GM19324 (cell line): ENCODE measurements around the gene CPN2.

Experiments used
- ATAC-seq: cut with Tn5 transposase; IDR thresholded peaks from one replicate; pipeline ENCODE4 v1.9.1; 2021; ENCODE audit warnings: mild to moderate bottlenecking, moderate library complexity; ENCODE audit not compliant: unreplicated experiment, low FRiP score

CPN2 gene

DNA sequence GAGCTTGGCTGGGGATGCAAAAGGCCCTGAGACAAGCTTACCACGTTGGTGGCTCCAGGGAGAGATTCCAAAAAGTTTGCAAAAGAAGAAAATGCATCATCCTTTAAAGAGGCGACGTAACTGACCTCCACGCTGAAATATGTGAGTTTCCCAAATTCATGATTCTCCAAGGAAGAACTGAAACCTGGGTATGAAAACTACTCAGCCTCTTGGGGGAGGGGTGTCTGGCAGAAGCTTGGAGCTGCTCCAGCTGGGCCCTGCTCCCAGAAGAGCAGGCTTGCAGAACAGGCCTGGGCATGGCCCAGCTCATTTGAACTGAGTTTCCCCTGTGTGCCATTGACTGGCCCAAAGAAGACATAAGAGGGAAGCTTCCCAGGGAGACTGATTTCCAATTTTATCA lies 20.5 kb downstream of the CPN2 start:
- ATAC-seq: no peak

GRCh38 chr3:194330160-194330559 lies 21.0 kb downstream of the CPN2 start:
- ATAC-seq: no peak

DNA sequence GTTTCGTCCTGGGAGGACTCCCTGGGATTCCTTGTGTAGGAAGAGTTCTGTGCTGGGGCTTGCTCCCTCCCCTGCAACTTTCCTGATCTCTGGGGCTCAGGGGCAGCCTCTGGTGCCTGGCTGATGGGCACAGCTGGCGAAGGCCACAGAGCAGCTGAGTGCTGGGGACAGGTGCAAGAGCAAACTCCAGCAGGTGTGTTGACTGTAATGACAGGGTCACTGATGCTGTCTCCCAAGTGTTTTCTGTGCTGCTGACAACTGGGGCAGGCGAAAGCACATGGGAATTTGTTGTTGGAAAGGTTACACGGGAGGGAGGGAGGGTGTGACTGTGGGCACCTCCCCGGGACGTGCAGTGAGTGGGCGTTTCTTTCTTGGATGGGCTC lies 21.6 kb downstream of the CPN2 start:
- ATAC-seq: no peak

GRCh38 chr3:194328942-194329582 lies 22.1 kb downstream of the CPN2 start:
- ATAC-seq: no peak

DNA sequence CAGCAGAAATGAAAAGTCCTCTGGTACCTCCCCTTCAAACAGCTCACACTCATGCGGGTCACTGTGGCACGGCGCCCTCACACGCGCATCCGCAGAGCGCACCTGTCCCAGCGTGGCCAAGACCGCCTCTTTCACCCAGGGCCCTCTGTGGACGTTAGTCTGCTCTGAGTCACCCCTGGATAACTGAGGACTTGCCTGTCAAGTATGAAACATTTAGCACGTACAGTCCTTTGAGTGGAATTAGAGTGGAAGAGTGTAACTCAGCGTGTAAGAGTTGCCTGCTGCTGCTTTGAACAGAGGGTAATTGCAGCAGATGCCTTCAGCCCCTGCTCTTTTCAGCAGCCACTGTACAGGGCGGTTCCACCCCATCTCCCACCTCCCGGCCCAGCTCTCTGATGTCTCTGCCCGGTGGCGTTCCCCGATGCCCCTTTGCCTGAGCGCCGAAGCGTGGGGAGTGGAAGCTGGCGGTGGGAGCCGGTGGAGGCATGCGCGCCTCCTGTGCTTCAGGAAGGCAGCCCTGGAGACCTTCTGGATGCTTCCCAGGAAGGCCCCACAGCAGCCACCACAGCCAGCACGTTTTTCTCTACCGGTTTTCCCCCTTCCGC lies 23.0 kb downstream of the CPN2 start:
- ATAC-seq: no peak

- ATAC-seq: no peak
These were observed 23.7 kb downstream of the CPN2 start for GRCh38 chr3:194327218-194328052.

DNA sequence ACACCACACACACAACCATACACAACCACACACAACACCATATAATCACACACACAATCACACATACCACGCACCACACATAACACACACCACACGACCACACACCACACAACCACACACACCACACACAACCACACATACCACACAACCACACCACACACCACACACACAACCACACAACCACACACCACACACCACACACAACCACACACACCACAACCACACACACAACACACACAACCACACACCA lies 24.2 kb downstream of the CPN2 start:
- ATAC-seq: no peak

DNA sequence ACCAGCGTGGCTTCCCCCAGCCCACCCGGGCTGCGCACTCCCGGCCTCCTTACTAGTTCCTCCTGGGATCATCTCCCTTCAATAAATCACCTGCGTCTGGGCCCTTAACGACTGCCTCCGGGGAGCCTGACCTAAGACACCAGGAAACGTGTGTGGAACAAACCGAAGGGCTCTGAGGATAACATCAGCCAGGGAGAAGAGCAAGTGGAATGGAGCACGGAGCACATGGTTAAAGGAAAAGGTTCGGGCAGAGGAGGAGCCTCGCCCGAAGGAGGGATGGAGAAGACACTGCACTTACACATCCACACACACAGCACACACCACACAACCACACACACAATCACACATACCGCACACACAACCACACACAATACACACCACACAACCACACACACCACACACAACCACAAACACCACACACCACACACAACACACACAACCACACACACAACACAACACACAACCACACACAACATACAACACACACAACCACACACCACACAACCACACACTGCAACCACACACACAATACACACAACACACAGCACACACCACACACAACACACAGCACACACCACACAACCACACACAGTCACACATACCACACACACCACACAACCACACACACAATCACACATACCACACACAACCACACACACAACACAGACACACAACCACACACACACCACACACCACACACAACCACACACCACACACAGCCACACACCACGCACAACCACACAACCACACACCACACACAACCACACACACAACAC lies 24.7 kb downstream of the CPN2 start:
- ATAC-seq: no peak

DNA sequence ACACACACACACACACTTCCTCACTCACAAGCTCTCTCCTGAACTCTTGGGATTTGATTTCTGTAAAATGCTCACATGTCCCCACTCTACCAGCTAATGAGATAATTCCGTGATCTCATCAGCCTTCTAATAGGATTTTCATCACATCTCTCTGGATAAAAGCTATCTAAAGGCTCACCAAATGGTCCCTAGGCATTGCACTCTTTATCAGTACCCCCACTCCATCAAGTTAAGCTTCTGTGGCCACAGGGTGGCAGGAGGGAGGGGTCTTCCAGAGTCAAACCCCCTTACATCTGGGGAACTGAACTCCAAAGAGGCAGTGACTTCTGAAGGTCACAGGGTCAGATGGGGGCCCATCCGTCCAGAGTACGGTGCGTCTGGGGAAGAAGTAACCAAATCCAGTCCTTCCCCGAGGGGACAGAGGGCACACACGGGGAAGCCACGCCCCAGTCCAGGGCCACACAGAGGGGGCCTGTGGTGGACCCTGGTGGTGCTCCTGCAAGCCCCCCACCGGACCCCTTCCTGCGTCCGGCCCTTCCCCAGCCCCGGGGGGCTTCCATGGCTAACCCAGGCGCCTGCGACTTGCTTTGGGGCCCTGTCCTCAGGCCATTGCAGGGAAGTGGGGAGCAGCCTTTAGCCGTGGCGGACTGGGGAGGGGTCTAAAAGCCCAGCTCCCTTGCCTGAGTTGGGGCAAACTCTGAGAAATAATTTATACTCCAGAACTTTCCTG lies 25.5 kb downstream of the CPN2 start:
- ATAC-seq: no peak

- ATAC-seq: no peak
These were observed 26.3 kb downstream of the CPN2 start for GRCh38 chr3:194324823-194325327.

GRCh38 chr3:194323785-194324735 lies 27.1 kb downstream of the CPN2 start:
- ATAC-seq: no peak

GRCh38 chr3:194322678-194323211 lies 28.4 kb downstream of the CPN2 start:
- ATAC-seq: no peak

GRCh38 chr3:194321693-194322640 lies 29.2 kb downstream of the CPN2 start:
- no peak for ATAC-seq

DNA sequence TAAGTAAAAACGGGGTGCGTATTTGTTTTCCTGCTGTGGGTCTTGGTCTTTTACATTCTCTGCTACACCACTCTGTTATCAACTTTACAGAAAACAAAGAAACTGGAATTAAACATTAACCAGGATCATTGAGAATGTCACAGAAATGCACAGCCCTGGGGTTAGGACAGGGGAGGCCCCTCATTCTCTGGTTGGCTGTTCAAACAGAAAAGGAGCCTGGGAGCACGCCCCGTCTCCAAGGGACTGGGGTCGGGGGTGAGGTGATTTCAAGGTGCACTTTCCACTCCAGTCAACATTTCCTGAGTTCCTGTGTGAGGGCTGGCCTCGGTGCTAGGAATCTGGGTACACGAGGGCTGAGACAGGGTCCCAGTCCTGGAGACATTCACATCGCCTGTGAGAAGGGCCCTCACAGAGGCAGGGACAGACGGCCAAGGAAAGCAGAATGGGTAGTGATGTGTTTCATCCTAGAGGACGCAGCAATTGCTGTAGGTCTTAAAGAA lies 30.3 kb downstream of the CPN2 start:
- no peak for ATAC-seq

DNA sequence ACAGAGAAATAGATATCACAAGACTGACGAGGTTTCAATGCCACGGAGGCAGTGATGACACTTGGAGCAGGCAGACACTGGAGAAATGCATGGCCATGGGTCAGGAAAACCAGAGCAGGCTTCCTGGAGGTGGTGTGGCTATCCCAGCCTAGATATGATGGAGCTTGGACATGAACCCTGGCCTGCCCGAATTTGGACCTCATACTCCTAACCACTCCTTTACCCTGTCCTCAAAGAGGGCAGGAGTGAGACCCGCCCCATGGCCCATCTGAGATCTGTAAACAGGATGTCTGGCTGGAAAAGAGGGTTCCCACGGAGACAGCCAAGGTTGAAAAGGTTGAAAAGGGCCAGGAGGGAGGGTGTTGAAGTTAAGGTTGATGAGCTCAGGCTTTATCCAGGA lies 31.0 kb downstream of the CPN2 start:
- no peak for ATAC-seq

DNA sequence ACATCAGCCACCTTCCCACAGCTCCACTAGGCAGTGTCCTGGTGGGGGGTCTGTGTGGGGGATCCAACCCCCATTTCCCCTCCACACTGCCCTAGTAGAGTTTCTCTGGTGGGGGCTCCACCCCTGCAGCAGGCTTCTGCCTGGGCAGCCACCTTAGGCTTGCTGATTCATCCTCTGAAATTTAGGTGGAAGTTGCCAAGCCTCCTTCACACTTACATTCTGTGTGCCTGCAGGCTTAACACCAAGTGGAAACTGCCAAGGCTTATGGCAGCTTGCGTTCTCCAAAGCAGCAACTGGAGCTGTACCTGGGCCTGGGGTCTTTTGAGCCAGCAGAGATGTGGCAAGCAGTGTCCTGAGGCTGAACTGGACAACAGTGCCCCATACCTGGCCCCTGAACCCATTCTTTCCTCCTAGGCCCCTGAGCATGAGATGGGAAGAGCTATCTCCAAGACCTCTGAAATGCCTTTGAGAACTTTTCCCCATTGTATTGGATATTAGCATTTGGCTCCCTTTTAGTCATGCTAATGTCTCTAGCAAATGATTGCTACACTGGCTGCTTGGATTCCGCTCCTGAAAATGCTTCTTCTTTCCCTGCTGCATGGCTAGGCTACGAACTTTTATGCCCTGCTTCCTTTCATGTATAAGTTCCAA lies 32.5 kb downstream of the CPN2 start:
- ATAC-seq: no peak

- no peak for ATAC-seq
These were observed 34.2 kb downstream of the CPN2 start for GRCh38 chr3:194316918-194317317.
